Testis (tissue), 2 donors: ENCODE data around the gene MIB2.
"Not testable (repeated sequence)": the region's sequence is repeated elsewhere in the genome, so short reads cannot be mapped to it uniquely, and the experiment has no call there.

Source experiments
- POLR2A ChIP-seq: fragments of 450-650 bp; IDR thresholded peaks from one replicate; pipeline ENCODE4 v1.6.1; 2017; ENCODE audit warnings: antibody characterized with exemption, mild to moderate bottlenecking, moderate library complexity
- TF ChIP-seq, protein P1 (sequence below), 3 experiments: fragments of 450-650 bp in 2 of 3; fragments of 200-600 bp in 1 of 3; sonication (generic) in 1 of 3; IDR thresholded peaks; one replicate each; pipeline ENCODE4 v1.5.1; 2016 to 2019; ENCODE audit warnings: antibody characterized with exemption in 3 of 3, mild to moderate bottlenecking in 2 of 3, moderate library complexity in 1 of 3

- TF ChIP-seq, protein P1, sequence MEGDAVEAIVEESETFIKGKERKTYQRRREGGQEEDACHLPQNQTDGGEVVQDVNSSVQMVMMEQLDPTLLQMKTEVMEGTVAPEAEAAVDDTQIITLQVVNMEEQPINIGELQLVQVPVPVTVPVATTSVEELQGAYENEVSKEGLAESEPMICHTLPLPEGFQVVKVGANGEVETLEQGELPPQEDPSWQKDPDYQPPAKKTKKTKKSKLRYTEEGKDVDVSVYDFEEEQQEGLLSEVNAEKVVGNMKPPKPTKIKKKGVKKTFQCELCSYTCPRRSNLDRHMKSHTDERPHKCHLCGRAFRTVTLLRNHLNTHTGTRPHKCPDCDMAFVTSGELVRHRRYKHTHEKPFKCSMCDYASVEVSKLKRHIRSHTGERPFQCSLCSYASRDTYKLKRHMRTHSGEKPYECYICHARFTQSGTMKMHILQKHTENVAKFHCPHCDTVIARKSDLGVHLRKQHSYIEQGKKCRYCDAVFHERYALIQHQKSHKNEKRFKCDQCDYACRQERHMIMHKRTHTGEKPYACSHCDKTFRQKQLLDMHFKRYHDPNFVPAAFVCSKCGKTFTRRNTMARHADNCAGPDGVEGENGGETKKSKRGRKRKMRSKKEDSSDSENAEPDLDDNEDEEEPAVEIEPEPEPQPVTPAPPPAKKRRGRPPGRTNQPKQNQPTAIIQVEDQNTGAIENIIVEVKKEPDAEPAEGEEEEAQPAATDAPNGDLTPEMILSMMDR (IDR thresholded peaks at IDR 0.05), result not testable (repeated sequence)
- not testable (repeated sequence) for TF ChIP-seq POLR2A
Measured at GRCh38 chr1:1676087-1676486, 60.8 kb downstream of the MIB2 start.
